ENCODE data around the gene ARHGEF40.

ARHGEF40 gene

GRCh38 chr14:21096438-21096837, 26.3 kb downstream of the ARHGEF40 start:
- in situ Hi-C loops (cut with MboI; ENCODE audit: low sequenced_read_pairs) = no loop called here

- in situ Hi-C loops (cut with MboI; ENCODE audit: low sequenced_read_pairs) = no loop called here
Measured at GRCh38 chr14:21096978-21097635, 27.0 kb downstream of the ARHGEF40 start.

GRCh38 chr14:21097636-21098075, 27.6 kb downstream of the ARHGEF40 start:
- in situ Hi-C loops (cut with MboI; ENCODE audit: low sequenced_read_pairs) = no loop called here

GRCh38 chr14:21098076-21098891, 28.2 kb downstream of the ARHGEF40 start, which contains the start of gene ZNF219:
TSS of gene ZNF219 (minus strand) at chr14:21098655. CDS start at chr14:21093591, 5,064 bp downstream.
- in situ Hi-C loops (cut with MboI; ENCODE audit: low sequenced_read_pairs) = no loop called here

- in situ Hi-C loops (cut with MboI; ENCODE audit: low sequenced_read_pairs) = no loop called here
Measured at GRCh38 chr14:21098892-21099595, 28.9 kb downstream of the ARHGEF40 start.

GRCh38 chr14:21099596-21099985, 29.5 kb downstream of the ARHGEF40 start:
- in situ Hi-C loops (cut with MboI; ENCODE audit: low sequenced_read_pairs) = no loop called here

GRCh38 chr14:21100931-21101330, 30.8 kb downstream of the ARHGEF40 start, which contains the start of gene TMEM253:
TSS of gene TMEM253 (plus strand) at chr14:21101066. CDS start at chr14:21101344, 278 bp downstream.
- in situ Hi-C loops (cut with MboI; ENCODE audit: low sequenced_read_pairs) = no loop called here

- in situ Hi-C loops (cut with MboI; ENCODE audit: low sequenced_read_pairs) = no loop called here
Measured at GRCh38 chr14:21101802-21102413, 31.8 kb downstream of the ARHGEF40 start.

- in situ Hi-C loops (cut with MboI; ENCODE audit: low sequenced_read_pairs) = no loop called here
Measured at GRCh38 chr14:21102521-21103410, 32.7 kb downstream of the ARHGEF40 start.

- in situ Hi-C loops (cut with MboI; ENCODE audit: low sequenced_read_pairs) = no loop called here
Measured at GRCh38 chr14:21103411-21103709, 33.3 kb downstream of the ARHGEF40 start.

GRCh38 chr14:21103710-21104447, 33.8 kb downstream of the ARHGEF40 start:
- in situ Hi-C loops (cut with MboI; ENCODE audit: low sequenced_read_pairs) = no loop called here

- in situ Hi-C loops (cut with MboI; ENCODE audit: low sequenced_read_pairs) = no loop called here
Measured at GRCh38 chr14:21104448-21105060, 34.5 kb downstream of the ARHGEF40 start.

- in situ Hi-C loops (cut with MboI; ENCODE audit: low sequenced_read_pairs) = no loop called here
Measured at GRCh38 chr14:21105095-21105494, 35.0 kb downstream of the ARHGEF40 start.

GRCh38 chr14:21106176-21106497, 36.0 kb downstream of the ARHGEF40 start:
- in situ Hi-C loops (cut with MboI; ENCODE audit: low sequenced_read_pairs) = no loop called here

- in situ Hi-C loops (cut with MboI; ENCODE audit: low sequenced_read_pairs) = no loop called here
Measured at GRCh38 chr14:21106498-21107282, 36.6 kb downstream of the ARHGEF40 start.

GRCh38 chr14:21107283-21107800, 37.2 kb downstream of the ARHGEF40 start:
- in situ Hi-C loops (cut with MboI; ENCODE audit: low sequenced_read_pairs) = no loop called here

GRCh38 chr14:21108791-21109190, 38.7 kb downstream of the ARHGEF40 start:
- in situ Hi-C loops (cut with MboI; ENCODE audit: low sequenced_read_pairs) = no loop called here
